NCI-H187 (cell line): ENCODE measurements around the gene VWA7.

Source experiments
- DNase-seq, 2 experiments: peaks; one replicate each; lab custom pipeline; 2025; lab: John Stamatoyannopoulos, UW

Gene VWA7

DNA sequence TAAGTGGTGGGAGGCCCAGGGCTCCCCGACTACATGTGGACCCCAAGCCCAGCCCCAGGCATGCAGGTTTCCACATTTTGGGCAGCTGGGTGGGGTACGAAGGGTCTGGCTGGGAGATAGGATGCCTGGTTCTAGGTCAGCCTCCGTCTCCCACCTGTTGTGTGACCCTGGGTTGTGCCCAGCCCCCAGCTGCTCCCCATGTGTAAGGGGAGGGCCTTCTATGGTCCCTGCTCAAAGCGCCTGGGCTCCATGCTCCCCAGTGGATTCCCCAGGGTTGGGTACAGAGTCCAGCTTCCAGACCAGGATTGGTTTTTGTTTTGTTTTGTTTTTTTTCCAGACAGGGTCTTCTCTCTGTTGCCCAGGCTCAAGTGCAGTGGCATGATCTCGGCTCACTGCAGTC lies 1.1 kb upstream of the VWA7 start:
- no peak for DNase-seq

GRCh38 chr6:31777667-31778050 lies 531 bp upstream of the VWA7 start:
- no peak for DNase-seq

- DNase-seq = no peak
These were observed 591 bp downstream of the VWA7 start for GRCh38 chr6:31776485-31776988.

DNA sequence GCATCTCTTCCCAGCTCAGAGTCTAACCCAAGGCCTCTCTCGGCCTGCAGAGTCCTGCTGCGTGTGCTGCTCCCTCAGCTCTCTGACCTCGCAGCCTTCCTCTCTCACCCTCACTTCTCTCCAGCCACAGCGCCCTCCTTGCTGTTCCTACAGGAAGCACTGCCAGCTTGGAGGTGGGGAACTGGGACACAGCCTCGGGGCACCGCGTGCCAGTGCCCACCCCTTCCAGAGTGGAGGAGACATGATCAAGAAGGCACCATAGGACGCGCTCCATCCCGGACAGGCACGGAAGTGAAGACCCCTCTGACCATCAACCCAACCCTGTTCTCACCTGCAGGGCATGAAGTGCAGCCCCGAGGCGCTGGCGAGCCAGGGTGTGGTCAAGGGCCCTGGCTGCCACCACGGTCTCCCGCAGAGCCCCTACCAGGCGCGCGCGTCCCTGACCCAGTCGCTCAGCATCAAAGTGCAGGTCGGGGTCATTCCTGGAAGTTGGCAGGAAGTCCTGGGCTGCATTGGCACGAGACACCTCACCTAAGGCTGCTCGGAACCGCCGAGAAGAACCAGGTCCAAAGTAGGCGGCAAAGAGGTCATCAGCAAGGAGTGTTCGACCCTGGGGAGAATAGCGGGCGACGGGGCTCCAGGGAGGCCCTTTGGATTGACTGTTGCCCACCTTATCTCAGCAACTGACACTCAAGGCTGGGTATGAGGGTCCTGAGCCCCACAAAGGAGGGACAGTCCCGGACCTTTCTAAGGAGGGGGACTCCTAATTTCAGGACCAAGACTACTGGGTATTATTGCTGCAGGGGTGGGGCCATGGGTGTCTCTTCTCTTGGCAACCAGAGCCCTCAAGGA lies 1.3 kb downstream of the VWA7 start:
- DNase-seq = no peak

DNA sequence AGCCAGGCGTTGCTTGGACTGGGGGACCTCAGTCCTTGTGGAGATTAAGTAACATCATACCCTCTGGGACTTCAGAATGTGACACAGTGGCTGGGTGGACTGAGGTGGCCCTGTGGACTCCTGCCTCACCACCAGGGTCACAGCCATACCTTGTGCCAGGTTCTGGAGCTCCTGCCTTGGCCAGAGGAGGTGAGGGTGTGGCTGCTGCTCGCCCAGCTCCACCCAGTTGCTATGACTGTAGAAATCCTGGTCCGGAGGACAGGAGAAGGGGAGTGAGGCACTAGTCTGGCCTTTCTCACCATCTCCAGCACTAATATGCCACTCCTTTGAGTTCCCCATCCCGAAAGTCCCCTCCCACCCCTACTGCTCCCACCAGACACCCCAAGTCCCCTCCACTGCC lies 1.9 kb downstream of the VWA7 start:
- DNase-seq = no peak

DNA sequence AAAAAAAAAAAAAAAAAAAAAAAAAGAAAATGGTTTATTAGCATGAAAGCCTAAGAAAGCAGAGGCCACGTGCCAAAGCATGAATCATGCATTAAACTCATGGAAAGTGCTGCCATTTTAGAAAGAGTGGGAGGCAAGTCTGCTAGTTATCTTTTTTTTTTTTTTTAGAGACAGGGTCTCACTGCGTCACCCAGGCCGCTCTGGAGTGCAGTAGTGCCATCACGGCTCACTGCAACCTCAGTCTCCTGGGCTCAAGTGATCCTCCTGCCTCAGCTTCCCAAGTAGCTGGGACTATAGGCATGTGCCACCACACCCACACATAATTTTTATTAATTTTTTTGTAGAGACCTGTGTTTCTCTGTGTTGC lies 5.2 kb downstream of the VWA7 start:
- no peak for DNase-seq

GRCh38 chr6:31770860-31771259 lies 6.3 kb downstream of the VWA7 start:
- DNase-seq = no peak

DNA sequence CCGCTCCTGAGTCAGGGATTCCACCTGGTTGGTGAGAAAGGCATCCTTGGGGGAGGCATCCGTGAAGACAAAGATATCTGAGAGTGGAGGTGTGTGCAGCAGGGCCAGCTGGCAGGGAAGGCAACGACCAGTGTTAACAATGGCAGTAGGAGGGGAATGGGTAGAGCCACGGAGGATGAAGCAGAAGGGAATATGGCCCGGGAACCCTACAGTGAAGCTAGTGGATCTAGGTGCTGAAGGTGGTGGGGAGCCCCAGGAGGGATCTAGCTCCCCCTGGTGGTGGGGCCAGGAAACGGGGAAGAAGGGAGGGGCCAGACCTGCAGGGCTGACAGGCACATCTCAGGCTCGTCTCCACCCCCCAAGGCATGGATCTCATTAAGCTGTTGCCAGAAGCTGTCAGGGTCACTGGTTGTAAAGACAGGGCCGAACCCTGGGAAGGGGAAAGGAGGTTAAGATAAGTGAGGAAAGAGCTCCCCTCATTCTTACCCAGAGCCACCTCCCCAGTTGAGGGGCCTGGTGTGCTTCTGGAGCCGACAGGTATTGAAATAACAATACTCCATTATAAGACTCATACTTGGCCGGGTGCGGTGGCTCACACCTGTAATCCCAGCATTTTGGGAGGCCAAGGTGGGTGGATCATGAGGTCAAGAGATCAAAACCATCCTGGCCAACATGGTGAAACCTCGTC lies 7.3 kb downstream of the VWA7 start:
- peak in 1 of 2 experiments; percentile 20 for DNase-seq

- no peak for DNase-seq
These were observed 8.5 kb downstream of the VWA7 start for GRCh38 chr6:31768363-31769257.

GRCh38 chr6:31767096-31767645 lies 10.0 kb downstream of the VWA7 start:
- no peak for DNase-seq

GRCh38 chr6:31765910-31766794 lies 11.0 kb downstream of the VWA7 start:
- DNase-seq = no peak

GRCh38 chr6:31765559-31765909 lies 11.6 kb downstream of the VWA7 start:
- DNase-seq = no peak

- no peak for DNase-seq
These were observed 12.9 kb downstream of the VWA7 start for GRCh38 chr6:31764198-31764597.

DNA sequence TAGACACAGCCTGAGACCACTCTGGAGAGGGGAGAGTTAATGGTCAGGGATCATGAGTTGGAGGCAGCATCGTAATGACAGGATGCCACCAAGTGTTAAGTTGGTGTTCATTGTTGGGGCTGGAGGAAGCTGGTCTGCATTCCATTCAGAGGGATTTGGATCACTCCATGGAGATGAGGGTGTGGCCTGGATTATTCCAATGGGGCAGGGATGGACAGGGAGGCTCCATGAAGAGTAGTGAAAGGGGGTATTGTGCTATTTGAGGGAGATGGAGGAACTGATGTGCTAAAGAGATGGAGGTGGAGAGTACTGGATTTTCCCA lies 13.5 kb downstream of the VWA7 start:
- DNase-seq = no peak

- no peak for DNase-seq
These were observed 14.1 kb downstream of the VWA7 start for GRCh38 chr6:31762878-31763618.

DNA sequence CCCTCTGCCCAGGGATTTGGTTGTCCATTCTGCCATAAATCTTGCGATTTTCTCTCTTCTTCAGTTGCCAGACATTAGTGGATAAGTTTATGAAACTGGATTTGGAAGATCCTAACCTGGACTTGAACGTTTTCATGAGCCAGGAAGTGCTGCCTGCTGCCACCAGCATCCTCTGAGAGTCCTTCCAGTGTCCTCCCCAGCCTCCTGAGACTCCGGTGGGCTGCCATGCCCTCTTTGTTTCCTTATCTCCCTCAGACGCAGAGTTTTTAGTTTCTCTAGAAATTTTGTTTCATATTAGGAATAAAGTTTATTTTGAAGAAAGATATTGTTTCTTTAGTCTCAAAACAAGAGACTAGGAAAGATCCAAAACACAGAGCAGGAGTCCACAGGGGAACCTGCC lies 14.8 kb downstream of the VWA7 start, which contains the start of gene SAPCD1:
TSS of gene SAPCD1 (plus strand) at position 301 of the 400 bp plus-strand sequence. CDS start 399 bp downstream, outside the sequence.
- no peak for DNase-seq

- DNase-seq = no peak
These were observed 15.8 kb downstream of the VWA7 start for GRCh38 chr6:31761343-31761742.

- no peak for DNase-seq
These were observed 16.3 kb downstream of the VWA7 start for GRCh38 chr6:31760790-31761189.

GRCh38 chr6:31758281-31758680 lies 18.8 kb downstream of the VWA7 start:
- no peak for DNase-seq

DNA sequence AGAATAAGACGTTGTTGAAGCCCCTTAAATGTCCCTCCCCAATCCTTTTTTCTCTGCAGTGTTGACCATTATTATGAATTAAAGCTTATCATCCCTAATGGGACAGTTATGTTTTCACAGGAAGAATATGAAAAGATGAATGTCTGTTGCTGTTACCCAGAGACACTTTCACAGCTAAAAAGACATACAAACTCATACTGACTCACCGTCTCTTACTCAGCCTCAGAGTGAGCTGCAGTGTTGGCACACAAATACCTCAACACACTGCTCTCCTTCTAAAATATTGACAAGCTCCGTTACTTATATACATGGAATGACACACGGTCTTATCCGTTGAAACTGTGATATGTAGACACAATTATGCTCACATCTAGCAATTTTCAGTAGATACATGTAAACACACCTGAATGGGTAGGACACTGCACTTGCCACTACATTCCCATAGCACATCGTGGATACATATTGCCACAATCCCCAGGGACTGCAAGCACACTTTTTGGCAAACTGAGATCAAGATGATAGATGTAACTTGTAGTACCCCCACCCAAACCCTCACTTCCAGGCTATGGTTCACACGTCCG lies 24.3 kb downstream of the VWA7 start:
- no peak for DNase-seq
